Measurements from ENCODE around the gene MAML2. TPM values are rescaled to one million over a fixed set of nuclear protein-coding genes. Genes with fewer than 3 reads are reported as not detected.

The MAML2 gene
- total and polyA plus RNA-seq, 2 experiments from 2014 or later: 4.7 to 15.3 TPM

- Histone ChIP-seq H3K4me2 (peak overlapping the region; percentile 59), H3K36me3 (replicated peaks; ENCODE audit: insufficient read depth, low read depth) (no peaks in the 10 kb centered on the region), H3K27me3 (no peaks in the 10 kb centered on the region), H2AFZ (no peak overlapping the region), H3K79me2 (peaks cover 94% of the 10 kb centered on the region), H3K27ac (peak overlapping the region; percentile 61), H3K9me2 (replicated peaks; ENCODE audit: insufficient read depth) (no peaks in the 10 kb centered on the region), H3K4me1 (ENCODE audit: insufficient read depth) (peaks cover 63% of the 10 kb centered on the region), H3K4me3 (no peak overlapping the region), H4K20me1 (ENCODE audit: insufficient read depth, poor library complexity, severe bottlenecking) (no peaks in the 10 kb centered on the region), H3K9me3 (ENCODE audit: low read depth) (no peaks in the 10 kb centered on the region)
- 97% methylated on average over 7 of the region's 7 CpGs for WGBS (ENCODE audit: low lambda C conversion rate, missing lambda C conversion rate)
- TF ChIP-seq EZH2 (IDR thresholded peaks at IDR 0.05; ENCODE audit: borderline replicate concordance): no peak
- TF ChIP-seq, protein P1, sequence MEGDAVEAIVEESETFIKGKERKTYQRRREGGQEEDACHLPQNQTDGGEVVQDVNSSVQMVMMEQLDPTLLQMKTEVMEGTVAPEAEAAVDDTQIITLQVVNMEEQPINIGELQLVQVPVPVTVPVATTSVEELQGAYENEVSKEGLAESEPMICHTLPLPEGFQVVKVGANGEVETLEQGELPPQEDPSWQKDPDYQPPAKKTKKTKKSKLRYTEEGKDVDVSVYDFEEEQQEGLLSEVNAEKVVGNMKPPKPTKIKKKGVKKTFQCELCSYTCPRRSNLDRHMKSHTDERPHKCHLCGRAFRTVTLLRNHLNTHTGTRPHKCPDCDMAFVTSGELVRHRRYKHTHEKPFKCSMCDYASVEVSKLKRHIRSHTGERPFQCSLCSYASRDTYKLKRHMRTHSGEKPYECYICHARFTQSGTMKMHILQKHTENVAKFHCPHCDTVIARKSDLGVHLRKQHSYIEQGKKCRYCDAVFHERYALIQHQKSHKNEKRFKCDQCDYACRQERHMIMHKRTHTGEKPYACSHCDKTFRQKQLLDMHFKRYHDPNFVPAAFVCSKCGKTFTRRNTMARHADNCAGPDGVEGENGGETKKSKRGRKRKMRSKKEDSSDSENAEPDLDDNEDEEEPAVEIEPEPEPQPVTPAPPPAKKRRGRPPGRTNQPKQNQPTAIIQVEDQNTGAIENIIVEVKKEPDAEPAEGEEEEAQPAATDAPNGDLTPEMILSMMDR (IDR thresholded peaks at IDR 0.05; ENCODE audit: poor library complexity): no peak
- TF ChIP-seq EZH2phosphoT487 (IDR thresholded peaks at IDR 0.05; ENCODE audit: low read depth, severe bottlenecking, unreplicated experiment): no peak
- no peak for DNase-seq (ENCODE audit: low spot score)
Measured at GRCh38 chr11:96331699-96332116, 11.3 kb downstream of the MAML2 start.

- TF ChIP-seq EZH2 (IDR thresholded peaks at IDR 0.05; ENCODE audit: borderline replicate concordance) (no peak), EZH2phosphoT487 (IDR thresholded peaks at IDR 0.05; ENCODE audit: low read depth, severe bottlenecking, unreplicated experiment) (no peak)
- TF ChIP-seq, protein P1 (IDR thresholded peaks at IDR 0.05; ENCODE audit: poor library complexity): no peak
- Histone ChIP-seq H3K4me1 (ENCODE audit: insufficient read depth) (peaks cover 55% of the 10 kb centered on the region), H2AFZ (no peak overlapping the region), H3K4me2 (no peak overlapping the region), H3K27ac (peak overlapping the region; percentile 73), H3K36me3 (replicated peaks; ENCODE audit: insufficient read depth, low read depth) (no peaks in the 10 kb centered on the region), H3K79me2 (peaks cover 94% of the 10 kb centered on the region), H3K9me3 (ENCODE audit: low read depth) (no peaks in the 10 kb centered on the region), H3K27me3 (no peaks in the 10 kb centered on the region), H3K4me3 (no peak overlapping the region), H4K20me1 (ENCODE audit: insufficient read depth, poor library complexity, severe bottlenecking) (no peaks in the 10 kb centered on the region), H3K9me2 (replicated peaks; ENCODE audit: insufficient read depth) (no peaks in the 10 kb centered on the region)
- 93% methylated on average over 4 of the region's 4 CpGs for WGBS (ENCODE audit: low lambda C conversion rate, missing lambda C conversion rate)
- DNase-seq (ENCODE audit: low spot score): no peak
Measured at GRCh38 chr11:96330511-96330859, 12.5 kb downstream of the MAML2 start.

DNA sequence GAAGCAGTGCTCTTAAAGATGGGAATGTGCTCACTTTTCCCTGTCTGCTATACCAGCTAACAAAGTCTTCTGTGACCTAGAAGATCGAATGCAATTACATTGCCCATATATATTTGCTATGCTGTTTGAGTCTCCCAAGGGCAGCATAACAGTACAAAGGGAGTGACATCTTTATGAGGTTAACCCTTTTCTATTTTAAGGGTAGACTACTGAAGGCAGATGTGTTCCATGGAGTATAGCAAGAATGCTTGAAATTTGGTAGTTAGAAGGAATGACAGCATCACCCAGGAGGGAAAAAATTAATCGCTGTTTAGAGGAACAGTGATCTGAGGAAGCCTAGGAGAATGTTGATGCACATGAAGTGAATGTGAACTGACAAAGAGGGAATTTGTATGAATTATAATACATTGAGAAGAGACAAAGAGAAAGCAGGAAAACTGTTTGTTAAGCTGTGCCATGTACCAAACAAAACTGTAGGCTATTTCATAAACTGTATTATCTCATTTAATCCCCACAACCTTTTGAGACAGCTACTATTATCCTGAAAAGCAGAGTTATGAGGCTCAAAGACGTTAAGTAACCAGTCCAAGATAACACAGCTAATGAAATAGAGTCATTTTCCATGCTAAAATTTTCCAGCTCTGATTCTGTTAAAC is 13.0 kb downstream of the MAML2 start:
- WGBS (ENCODE audit: low lambda C conversion rate, missing lambda C conversion rate): 77% methylated on average over 3 of the region's 3 CpGs
- no peaks in the 10 kb centered on the region for H3K9me3 ChIP-seq (ENCODE audit: low read depth)
- TF ChIP-seq, protein P1 (IDR thresholded peaks at IDR 0.05; ENCODE audit: poor library complexity): no peak
- TF ChIP-seq EZH2 (IDR thresholded peaks at IDR 0.05; ENCODE audit: borderline replicate concordance) (no peak), EZH2phosphoT487 (IDR thresholded peaks at IDR 0.05; ENCODE audit: low read depth, severe bottlenecking, unreplicated experiment) (no peak)

More for the DNA sequence above, 13.0 kb downstream of the MAML2 start:
- Histone ChIP-seq H4K20me1 (ENCODE audit: insufficient read depth, poor library complexity, severe bottlenecking) (no peaks in the 10 kb centered on the region), H3K4me3 (no peak overlapping the region), H3K9me2 (replicated peaks; ENCODE audit: insufficient read depth) (no peaks in the 10 kb centered on the region), H3K4me1 (ENCODE audit: insufficient read depth) (peaks cover 58% of the 10 kb centered on the region), H3K36me3 (replicated peaks; ENCODE audit: insufficient read depth, low read depth) (no peaks in the 10 kb centered on the region), H3K4me2 (peak overlapping the region; percentile 24), H3K27ac (peak overlapping the region; percentile 73), H3K27me3 (no peaks in the 10 kb centered on the region), H3K79me2 (peaks cover 94% of the 10 kb centered on the region), H2AFZ (no peak overlapping the region)
- DNase-seq (ENCODE audit: low spot score): no peak

Data from hepatocyte (in vitro differentiated cells).